ENCODE measurements around the gene SH3BP4.

GRCh38 chr2:234986390-234986789, 34.6 kb downstream of the SH3BP4 start:
- TF ChIP-seq EZH2 (IDR thresholded peaks at IDR 0.05) = no peak
- no peak for TF ChIP-seq POLR2AphosphoS5 (IDR thresholded peaks at IDR 0.05; ENCODE audit: borderline replicate concordance, low read depth, low read length)
- no peak for TF ChIP-seq FOXP2 (optimal IDR thresholded peaks at IDR 0.05; ENCODE audit: control extremely low read depth, extremely low read length, insufficient read depth)
